GM18870 (cell line): ENCODE measurements around the gene GNA14.
"Not testable (repeated sequence)": the region's sequence is repeated elsewhere in the genome, so short reads cannot be mapped to it uniquely, and the experiment has no call there.

Experiments used
- ATAC-seq: cut with Tn5 transposase; IDR thresholded peaks from one replicate; pipeline ENCODE4 v1.9.1; 2021; ENCODE audit warnings: moderate library complexity; ENCODE audit not compliant: unreplicated experiment

The GNA14 gene

DNA sequence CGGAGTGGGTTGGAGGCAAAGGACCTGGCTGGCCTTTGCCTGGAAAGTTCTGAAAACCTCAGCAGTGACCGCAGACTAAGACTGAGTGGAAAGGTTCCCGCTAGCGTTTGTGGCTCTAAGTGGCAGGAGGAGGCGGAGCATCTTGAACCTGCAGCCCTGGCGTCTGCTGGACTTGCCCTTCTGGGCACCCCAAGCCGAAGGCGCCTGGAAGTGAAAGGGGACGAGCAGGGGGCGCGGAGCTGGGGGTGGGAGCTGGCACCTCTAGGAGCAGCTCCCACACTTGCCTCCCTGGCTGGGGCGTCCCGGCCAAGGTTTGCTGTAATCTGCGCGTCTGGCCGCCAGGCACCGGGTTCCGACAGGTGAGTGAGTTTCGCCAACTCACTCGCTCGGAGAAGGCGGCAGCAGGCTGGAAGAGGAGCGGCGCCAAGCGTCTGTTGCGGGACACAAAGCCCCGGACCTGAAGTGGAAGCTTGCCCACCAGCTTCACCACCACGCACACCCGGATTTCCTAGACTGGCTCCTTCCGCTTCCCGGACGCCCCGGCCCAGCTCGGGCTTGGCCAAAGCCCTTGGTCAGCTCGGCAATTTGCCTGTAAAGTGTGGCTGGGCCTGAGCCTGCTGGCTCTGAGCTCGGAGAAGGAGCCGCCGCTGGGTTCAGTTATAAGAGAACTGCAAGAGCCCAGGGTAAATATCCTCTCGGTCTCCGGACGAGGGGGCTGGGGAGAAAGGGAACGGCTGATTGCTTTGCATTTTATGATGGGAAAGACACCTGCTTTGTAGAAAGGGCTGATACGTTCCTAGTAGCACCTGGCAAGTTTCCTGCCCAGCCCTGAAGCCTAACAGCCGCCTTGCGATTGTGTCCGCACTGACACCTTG is at the start of gene GNA14:
Gene GNA14, minus strand, starts transcription at position 89 of the 875 bp plus-strand sequence. CDS start 529 bp downstream, outside the sequence.
- no peak for ATAC-seq

DNA sequence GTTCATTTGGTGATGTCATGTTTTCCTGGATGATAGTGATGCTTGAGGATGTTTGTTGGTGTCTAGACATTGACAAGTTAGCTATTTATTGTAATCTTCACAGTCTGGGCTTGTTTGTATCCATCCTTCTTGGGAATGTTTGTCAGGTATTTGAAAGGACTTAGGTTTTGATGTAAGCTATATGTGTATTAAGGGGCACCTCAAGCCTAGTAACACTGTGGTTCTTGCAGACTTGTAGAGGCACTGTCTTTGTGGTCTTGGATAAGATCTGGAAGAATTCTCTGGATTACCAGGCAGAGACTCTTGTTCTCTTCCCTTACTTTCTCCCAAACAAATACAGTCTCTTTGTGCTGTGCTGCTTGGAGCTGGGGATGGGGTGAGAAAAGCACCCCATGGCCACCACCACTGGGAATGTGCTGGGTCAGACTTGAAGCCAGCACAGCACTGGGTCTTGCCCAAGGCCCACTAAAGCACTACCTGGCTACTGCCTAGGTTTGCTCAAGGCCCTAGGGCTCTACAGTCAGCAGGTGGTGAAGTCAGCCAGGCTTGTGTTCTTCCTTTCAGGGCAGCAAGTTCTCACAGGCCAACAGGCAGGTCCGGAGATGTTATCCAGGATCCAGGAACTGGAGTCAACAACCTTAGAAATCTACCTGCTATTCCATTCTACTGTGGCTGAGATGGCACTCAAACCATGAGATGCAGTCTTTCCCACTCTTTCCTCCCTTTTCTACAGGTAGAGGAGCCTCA is 49.3 kb upstream of the GNA14 start:
- no peak for ATAC-seq

DNA sequence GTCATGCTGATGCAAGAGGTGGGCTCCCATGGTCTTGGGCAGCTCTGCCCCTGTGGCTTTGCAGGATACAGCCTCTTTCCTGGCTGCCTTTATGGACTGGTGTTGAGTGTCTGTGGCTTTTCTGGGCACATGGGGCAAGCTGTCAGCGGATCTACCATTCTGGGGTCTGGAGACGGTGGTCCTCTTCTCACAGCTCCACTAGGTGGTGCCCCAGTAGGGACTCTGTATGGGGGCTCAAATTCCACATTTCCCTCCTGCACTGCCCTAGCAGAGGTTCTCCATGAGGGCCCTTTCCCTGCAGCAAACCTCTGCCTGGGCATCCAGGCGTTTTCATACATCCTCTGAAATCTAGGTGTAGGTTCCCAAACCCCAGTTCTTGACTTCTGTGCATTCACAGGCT is 42.6 kb upstream of the GNA14 start:
- not testable (repeated sequence) for ATAC-seq

DNA sequence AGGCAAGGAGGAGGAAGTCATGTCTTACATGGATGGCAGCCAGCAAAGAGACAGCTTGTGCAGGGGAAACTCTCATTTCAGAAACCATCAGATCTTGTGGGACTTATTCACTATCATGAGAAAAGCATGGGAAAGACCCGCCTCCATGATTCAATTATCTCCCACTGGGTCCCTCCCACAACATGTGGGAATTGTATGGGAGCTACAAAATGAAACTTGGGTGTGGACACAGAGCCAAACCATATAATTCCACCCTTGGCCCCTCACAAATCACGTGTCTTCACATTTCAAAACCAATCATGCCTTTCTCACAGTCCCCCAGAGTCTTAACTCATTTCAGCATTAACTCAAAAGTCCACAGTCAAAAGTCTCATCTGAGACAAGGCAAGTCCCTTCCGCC is 42.0 kb upstream of the GNA14 start:
- not testable (repeated sequence) for ATAC-seq

DNA sequence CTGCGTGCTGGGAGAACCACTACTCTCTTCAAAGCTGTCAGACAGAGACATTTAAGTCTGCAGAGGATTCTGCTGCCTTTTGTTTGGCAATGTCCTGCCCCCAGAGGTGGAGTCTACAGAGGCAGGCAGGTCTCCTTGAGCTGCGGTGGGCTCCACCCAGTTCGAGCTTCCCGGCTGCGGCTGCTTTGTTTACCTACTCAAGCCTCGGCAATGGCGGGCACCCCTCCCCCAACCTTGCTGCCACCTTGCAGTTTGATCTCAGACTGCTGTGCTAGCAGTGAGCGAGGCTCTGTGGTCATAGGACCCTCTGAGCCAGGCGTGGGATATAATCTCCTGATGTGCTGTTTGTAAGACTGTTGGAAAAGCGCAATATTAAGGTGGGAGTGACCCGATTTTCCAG is 39.6 kb upstream of the GNA14 start:
- not testable (repeated sequence) for ATAC-seq

DNA sequence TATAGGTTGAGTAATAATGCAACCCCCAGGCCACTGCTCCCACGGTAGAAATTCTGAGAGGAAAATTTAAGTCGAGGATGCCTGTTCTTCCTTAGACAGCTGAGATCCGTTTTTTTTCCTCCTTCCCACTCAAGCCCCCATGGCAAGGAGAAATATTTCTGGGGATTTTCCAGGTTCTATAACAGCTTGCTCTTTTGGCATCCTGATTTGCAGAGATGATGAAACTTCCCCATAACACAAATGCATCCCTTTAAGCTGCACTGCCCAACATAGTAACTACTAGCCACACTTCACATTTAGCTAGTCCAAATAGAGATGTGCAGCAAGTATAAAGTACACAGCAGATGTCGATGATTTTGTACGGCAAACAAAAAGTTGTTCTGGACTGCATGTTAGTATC is 32.5 kb upstream of the GNA14 start:
- no peak for ATAC-seq

DNA sequence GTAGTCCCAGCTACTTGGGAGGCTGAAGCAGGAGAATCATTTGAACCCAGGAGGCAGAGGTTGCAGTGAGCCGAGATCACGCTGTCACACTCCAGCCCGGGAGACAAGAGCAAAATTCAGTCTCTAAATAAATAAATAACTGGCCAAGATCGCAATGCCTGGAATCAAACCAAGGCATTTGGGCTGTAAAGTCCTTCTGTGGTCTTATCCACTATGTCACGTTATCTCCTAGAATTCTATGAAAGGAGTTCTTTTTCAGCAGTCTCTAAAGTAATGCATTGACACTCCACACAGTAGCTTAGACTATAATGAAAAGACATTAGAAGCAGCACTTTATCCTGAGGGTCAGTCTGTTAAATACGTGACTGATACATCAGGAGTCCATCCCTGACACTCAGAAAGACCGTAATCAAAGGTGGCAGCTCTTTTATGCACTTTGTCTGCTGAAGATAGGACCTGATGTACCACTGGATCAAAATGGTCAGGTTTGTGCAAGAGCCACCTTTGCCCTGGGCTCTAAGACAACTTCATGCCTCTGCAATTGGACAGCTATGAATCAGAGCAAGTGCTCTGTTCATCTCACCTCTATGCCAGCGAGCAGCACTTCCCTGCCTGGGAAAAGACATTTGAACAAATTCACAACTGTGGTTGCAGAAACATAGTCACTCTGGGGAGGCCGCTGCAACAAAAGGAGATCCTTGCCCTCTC is 31.7 kb upstream of the GNA14 start:
- no peak for ATAC-seq

DNA sequence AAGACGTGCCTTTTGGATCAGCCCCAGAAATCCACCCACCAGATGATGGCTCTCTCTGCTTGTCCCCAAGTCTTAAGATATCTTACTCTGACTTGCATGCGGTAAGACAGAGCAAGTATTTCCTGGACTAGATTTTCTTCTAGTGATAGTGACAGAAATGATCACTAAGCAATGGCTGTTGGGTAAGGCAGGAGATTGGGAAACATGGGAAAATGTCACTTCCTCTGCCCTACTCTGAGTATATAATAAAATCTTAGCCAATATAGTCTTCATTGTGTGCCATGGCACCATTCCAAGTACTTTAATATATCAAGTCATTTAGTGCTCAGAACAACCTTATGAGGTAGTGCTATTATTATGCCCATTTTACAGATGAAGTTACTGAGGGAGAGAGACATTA is 31.0 kb upstream of the GNA14 start:
- ATAC-seq, result no peak

DNA sequence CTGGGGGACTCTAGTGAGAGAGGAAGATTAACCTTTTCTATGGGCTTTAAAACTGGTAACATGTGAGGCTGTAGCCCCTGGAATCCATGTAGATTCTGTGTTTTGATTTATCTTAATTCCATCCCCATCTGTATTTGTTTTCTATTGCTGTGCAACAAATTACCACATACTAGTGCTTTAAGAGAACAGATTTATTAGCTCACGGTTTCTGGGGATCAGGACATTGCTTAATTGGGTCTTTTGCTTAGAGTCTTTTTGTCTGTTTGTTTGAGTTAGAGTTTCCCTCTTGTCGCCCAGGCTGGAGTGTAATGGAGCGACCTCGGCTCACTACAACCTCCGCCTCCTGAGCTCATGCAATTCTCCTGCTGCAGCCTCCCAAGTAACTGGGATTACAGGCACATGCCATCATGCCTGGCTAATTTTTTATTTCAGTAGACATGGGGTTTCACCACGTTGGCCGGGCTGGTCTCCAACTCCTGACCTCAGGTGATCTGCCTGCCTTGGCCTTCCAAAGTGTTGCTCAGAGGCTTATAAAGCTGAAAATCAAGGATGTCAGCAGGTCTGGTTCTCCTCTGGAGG is 29.9 kb upstream of the GNA14 start:
- ATAC-seq, result no peak

DNA sequence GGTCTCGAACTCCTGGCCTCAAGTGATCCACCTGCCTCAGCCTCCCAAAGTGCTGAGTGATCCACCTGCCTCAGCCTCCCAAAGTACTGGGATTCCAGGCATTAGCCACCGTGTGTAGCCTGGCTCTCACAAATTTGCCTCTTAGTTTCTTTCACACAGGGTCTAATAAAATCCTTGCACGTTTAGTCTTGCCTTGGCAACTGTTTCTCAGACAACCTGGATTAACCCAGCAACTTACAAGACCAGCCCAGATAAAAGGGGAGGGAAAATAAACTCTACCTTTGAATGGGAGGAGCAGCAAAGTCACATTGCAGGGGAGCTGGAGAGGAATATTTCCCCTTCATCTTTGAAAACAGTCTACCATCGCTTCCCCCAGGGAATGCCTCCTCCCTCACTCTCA is 29.3 kb upstream of the GNA14 start:
- ATAC-seq, result no peak

DNA sequence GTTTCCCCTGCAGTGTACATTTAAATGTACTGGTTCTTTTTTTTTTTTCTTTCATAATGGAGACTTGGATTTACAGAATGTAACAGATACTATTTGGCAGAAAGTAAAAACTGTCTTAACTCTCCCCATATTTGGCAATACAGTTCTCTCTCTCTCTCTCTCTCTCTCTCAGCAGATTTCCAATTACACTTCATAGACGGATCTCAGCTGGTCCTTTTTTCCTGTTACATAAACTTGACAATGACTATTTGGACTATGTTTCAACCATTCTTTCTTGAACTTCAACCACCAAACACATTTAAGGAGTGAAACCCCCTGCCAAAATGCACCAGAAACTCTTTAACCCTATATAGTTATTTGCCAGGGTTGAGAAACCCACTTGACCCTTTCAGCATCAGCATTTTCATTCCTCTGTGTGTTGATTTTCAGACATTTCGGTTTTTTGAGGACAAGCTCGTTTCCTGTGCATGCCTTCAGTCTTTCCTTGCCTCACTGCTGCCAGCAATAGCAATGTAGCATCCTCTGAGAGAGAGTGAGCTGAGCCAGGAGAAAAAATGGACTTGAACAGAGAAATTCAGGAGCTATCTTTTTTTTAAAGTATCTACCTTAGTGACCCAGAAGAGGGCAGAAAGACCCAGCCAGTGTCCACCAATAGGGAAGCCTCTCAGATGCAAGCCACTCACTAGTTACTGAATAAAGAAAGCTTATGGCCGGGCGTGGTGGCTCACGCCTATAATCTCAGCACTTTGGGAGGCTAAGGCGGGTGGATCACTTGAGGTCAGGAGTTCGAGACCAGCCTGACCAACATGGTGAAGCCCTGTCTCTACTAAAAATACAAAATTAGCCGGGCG is 26.0 kb upstream of the GNA14 start:
- ATAC-seq, result no peak

DNA sequence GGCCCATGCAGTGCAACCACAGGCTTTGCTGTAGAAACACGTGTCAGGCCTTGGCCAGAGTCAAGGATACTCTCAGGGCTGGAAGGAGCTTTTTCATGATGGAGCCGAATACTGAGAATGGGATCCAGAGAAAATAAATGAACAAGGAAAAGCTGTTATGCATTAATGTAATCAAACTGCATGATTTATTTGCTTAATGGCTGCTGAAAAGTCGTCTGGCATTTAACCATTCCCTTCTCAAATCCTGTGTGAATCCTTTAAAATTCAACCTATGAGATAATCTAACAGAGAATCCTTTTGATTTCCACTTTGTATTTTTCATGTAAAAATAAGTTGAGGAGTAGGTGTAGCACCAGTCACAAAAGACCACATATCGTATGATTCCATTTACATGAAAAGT is 24.1 kb upstream of the GNA14 start:
- ATAC-seq, result no peak

DNA sequence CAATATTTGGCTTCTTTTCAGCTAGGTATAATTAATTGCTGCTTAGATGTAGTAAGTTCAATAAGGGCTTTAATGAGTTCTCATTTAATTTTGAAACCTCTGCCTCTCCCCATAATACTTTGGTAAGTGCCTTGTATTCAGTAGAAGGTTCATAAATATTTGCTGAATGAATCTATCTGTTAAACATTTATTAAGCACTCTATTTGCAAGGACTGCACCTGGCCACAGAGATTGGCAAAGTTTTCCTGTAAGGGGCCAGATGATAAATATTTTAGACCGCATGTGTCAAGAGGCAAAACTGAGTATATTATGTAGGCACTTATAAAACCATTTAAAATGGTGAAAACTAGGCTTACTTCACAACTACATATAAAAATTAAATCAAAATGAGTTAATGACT is 19.0 kb upstream of the GNA14 start:
- no peak for ATAC-seq

DNA sequence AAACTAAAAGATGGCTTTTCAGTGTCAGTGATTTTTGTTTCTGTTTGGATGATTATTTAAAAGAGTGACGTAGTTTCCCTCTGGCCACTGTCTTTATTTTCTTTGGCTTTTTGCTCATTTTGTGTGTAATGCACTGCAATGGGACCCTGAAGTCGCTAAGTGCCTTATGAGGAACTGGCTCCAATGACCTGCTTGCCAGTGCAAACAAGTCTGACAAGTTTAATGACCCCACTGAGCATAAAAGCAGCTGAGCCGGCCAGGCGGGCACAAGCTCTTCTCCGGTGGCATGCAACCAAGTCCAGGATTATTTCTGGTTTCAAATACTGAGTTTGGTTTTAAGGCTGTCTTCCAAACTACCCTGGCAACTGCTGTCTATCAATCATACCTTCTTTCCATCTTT is 15.6 kb upstream of the GNA14 start:
- no peak for ATAC-seq

DNA sequence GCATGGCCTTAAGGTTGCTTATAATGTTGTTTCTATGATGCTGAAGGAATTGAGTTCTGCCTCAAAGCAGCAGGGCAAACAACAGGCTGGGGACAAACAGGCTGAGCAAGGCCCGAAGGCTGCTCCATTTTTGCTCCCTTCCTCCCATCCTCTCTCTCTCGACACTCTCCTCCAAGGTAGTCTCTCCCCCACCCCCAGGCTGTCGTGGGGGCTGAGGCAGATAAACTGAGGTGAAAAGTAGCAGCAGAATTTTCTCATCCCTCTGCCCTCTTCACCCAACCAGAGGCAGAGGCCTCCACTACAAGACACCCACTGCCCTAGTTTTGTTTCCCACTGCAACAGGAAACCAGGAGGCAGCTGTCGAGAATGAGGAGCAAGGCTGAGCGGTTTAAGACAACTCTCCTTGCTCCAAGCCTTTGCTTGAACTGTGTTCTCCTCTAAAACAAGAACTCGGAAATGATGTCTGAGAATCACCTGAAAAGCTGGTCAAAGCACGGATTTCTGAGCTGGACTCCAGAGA is 13.5 kb upstream of the GNA14 start:
- ATAC-seq, result no peak

DNA sequence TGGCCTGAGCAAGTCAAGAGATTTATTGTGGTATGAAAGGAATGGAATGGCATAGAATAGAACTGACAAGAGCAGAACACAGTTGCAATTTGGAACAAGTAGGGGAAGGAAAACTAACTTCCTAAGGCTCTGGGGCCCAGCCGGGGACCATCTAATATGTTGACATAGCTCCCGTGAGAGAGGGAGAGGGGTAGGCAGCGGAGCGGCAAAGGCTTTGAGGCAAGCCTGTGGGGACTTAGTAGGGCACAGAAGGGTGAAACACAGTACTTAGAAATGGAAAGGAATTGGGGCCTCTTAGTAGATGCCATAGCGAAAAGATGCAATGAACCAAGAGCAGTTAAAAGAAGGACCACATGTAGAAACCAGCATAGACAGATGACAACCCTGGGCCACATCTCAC is 11.8 kb upstream of the GNA14 start:
- no peak for ATAC-seq

DNA sequence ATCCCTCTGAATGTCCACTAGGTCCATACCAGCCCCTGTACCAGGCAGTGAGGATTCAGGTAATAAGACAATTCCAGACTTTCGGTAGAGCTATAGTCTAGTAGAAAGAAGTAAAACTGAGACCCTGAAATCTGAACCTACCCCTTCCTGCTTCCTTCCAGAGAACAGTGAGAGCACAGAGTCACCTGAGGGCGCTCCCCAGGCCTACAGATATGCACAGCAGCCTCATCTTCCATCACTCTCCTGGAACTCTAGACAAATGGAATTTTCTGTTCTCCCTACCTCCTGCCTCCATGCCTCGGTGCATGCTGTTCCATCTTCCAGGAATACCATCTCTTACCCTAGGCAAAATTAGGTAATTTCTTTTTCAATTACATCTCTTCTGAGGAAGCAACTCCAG is 3.1 kb upstream of the GNA14 start:
- ATAC-seq, result no peak

DNA sequence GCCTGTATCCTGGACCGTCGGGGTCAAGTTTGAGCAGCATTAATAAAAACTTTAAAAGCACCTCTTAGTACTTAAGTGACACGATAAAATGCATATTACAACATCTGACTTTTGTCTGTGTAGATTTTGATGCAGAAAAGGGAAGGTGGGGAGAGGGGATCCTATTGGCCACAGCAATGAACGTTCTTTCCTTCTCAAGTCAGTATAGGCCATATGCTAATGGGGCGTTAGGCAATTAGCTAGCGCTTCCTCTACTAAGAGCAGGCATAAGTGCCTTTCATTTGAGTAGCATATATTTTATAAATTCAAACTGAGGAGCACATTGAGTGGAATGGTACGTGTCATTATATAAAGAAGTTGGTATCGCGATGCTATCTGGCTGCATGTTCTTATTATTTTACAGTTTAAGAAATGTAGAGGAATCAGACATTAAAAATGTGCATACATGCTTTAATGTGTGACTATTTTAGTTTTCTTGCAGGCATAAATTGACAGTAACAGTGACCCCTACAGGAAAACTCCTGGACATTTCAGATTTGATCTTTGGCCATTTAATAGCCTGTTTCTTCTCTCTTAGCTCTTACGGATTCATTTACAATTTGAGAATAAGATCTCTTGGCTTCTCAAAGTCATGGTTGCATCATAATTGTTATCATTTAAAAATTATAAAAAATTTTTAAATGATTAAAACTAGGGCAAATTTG is 1.1 kb upstream of the GNA14 start:
- no peak for ATAC-seq
